Aorta (tissue), 5 donors: ENCODE measurements around the gene OGFR. TPM values are rescaled to one million over a fixed set of nuclear protein-coding genes. Genes with fewer than 3 reads are reported as not detected.

Source experiments
- ATAC-seq: fragments of 200-7000 bp; cut with Tn5 transposase; one replicate; pipeline ENCODE4 v1.9.1; 2022; ENCODE audit warnings: moderate library complexity; ENCODE audit not compliant: low FRiP score
- DNase-seq, 2 donors: peaks; one replicate each; pipeline ENCODE4 v3.0.0-alpha.2; 2020
- H3K27ac ChIP-seq, 2 donors: one replicate each; pipeline ENCODE4 v1.5.1; 2013; ENCODE audit warnings: low read length in 2 of 2, mild to moderate bottlenecking in 2 of 2, moderate library complexity in 2 of 2, control low read depth in 1 of 2, inconsistent platforms in 1 of 2, low read depth in 1 of 2
- H3K27me3 ChIP-seq, 2 donors: one replicate each; pipeline ENCODE4 v1.6.1; 2013; ENCODE audit warnings: control low read depth in 1 of 2, low read length in 1 of 2, mild to moderate bottlenecking in 1 of 2, moderate library complexity in 1 of 2; ENCODE audit not compliant: insufficient read depth in 2 of 2, control insufficient read depth in 1 of 2
- H3K36me3 ChIP-seq, 2 donors: one replicate each; pipeline ENCODE4 v1.6.1; 2013; ENCODE audit warnings: control low read depth in 1 of 2, low read length in 1 of 2, mild to moderate bottlenecking in 1 of 2; ENCODE audit not compliant: insufficient read depth in 2 of 2, control insufficient read depth in 1 of 2
- H3K4me1 ChIP-seq, 2 donors: one replicate each; pipeline ENCODE4 v1.6.1; 2013; ENCODE audit warnings: low read length in 2 of 2, control low read depth in 1 of 2, mild to moderate bottlenecking in 1 of 2, moderate library complexity in 1 of 2; ENCODE audit not compliant: insufficient read depth in 2 of 2, control insufficient read depth in 1 of 2
- H3K4me3 ChIP-seq, 2 donors: one replicate each; pipeline ENCODE4 v1.5.1; 2013; ENCODE audit warnings: low read length in 2 of 2, control low read depth in 1 of 2, mild to moderate bottlenecking in 1 of 2
- H3K9me3 ChIP-seq: one replicate; pipeline ENCODE4 v1.6.1; 2013; ENCODE audit warnings: mild to moderate bottlenecking, low read length; ENCODE audit not compliant: control insufficient read depth
- WGBS, 2 donors: extraction: QIAGEN DNeasy Blood & Tissue Kit; methylation state at CpG; one replicate each; pipeline ENCODE4 v1.1.7; 2013; 5-methylcytosine and 5-hydroxymethylcytosine counted together
- intact Hi-C, 2 donors: fragments of 100-400 bp; cut with DNase I; formaldehyde crosslinking; loops; one replicate each; pipeline versions ENCODE4 v1.14.2 to v1.15.0; 2022
- polyA plus RNA-seq, 2 donors: library from polyadenylated mRNA; stranded (reverse); fragments of 200-250 nt; gene quantifications; one replicate each; pipeline ENCODE4 v1.2.3, GENCODE V29; 2013
- total RNA-seq, 2 donors: library from RNA; stranded (reverse); fragmentation: NEBNext Ultra II Directional; extraction: Animal tissue kit (Norgen Biotek cat#: 25700); gene quantifications; one replicate each; pipeline ENCODE4 v1.2.1, GENCODE V29; 2021
- donor health status: healthy with polysubstance abuse.
- donor health status: Bipolar disorder and iron deficiency.
- donor health status: DM: no; HTN: no; CAD: no.
- donor health status: DM: no; HTN: no; CAD: no.
- donor health status: DM: yes; HTN: yes; CAD: no.

Gene OGFR
- total and polyA plus RNA-seq, 4 donors = 18.5 to 58.8 (median 37.1) TPM

GRCh38 chr20:62800314-62801259 is 4.0 kb upstream of the OGFR start:
- WGBS, 2 donors = 92 to 94% methylated on average over 26 of the region's 26 CpGs
- ATAC-seq (no peak), DNase-seq (no peak)
- no peaks in the 10 kb centered on the region for H3K4me1 ChIP-seq
- no peaks in the 10 kb centered on the region for H3K27me3 ChIP-seq
- H3K27ac ChIP-seq = no peak overlapping the region
- intact Hi-C loops = loop anchor here in 1 of 2 donors (10.0 kb wide), 1 partner anchor 154 kb away; the partner anchor contains the start of gene SLC17A9
- H3K4me3 ChIP-seq = no peak overlapping the region
- peaks cover 0 to 5% of the 10 kb centered on the region in 2 donors for H3K36me3 ChIP-seq
- H3K9me3 ChIP-seq = no peaks in the 10 kb centered on the region

GRCh38 chr20:62801284-62802010 is 3.2 kb upstream of the OGFR start:
- ATAC-seq = no peak
- peaks cover 0 to 5% of the 10 kb centered on the region in 2 donors for H3K36me3 ChIP-seq

GRCh38 chr20:62802026-62802712 is 2.5 kb upstream of the OGFR start:
- DNase-seq (no peak), ATAC-seq (no peak)
- Histone ChIP-seq H3K4me1 (no peaks in the 10 kb centered on the region), H3K36me3 (peaks cover 0 to 5% of the 10 kb centered on the region in 2 donors), H3K27ac (no peak overlapping the region), H3K4me3 (no peak overlapping the region), H3K9me3 (no peaks in the 10 kb centered on the region), H3K27me3 (no peaks in the 10 kb centered on the region)
- 64 to 66% methylated on average over 21 to 22 of the region's 22 CpGs for WGBS, 2 donors
- intact Hi-C loops = loop anchor here in 1 of 2 donors (10.0 kb wide), 1 partner anchor 153 kb away; the partner anchor contains the start of gene SLC17A9

More at GRCh38 chr20:62801284-62802010, 3.2 kb upstream of the OGFR start:
- WGBS, 2 donors = 85 to 89% methylated on average over 15 of the region's 15 CpGs
- intact Hi-C loops = loop anchor here in 1 of 2 donors (10.0 kb wide), 1 partner anchor 153 kb away; the partner anchor contains the start of gene SLC17A9
- Histone ChIP-seq H3K4me1 (no peaks in the 10 kb centered on the region), H3K27ac (no peak overlapping the region), H3K9me3 (no peaks in the 10 kb centered on the region), H3K27me3 (no peaks in the 10 kb centered on the region), H3K4me3 (no peak overlapping the region)
- DNase-seq = no peak

GRCh38 chr20:62804021-62804626 is 511 bp upstream of the OGFR start:
- no peaks in the 10 kb centered on the region for H3K4me1 ChIP-seq
- intact Hi-C loops = loop anchor here in 1 of 2 donors (10.0 kb wide), 1 partner anchor 151 kb away; the partner anchor contains the start of gene SLC17A9
- whole genome bisulfite sequencing, 2 donors = 24 to 27% methylated on average over 24 to 25 of the region's 25 CpGs

GRCh38 chr20:62805155-62805710 is 598 bp downstream of the OGFR start:
- H3K36me3 ChIP-seq = peaks cover 0 to 9% of the 10 kb centered on the region in 2 donors
- no peak overlapping the region for H3K27ac ChIP-seq
- DNase-seq = no peak
- peak overlapping the region; percentile 91 to 93 for H3K4me3 ChIP-seq
- intact Hi-C loops = loop anchor here (5.0 to 10.0 kb wide), 4 partner anchors 138 to 308 kb away; partner anchors contain the start of gene SLC17A9 (in 1 of the 2)
- H3K9me3 ChIP-seq = no peaks in the 10 kb centered on the region
- ATAC-seq = peak; percentile 3
- WGBS, 2 donors = 0 to 1% methylated on average over 21 to 58 of the region's 58 CpGs
- no peaks in the 10 kb centered on the region for H3K27me3 ChIP-seq
- H3K4me1 ChIP-seq = no peaks in the 10 kb centered on the region

More at GRCh38 chr20:62804021-62804626, 511 bp upstream of the OGFR start:
- Histone ChIP-seq H3K27ac (peak overlapping the region in 1 of 2 donors; percentile 14), H3K4me3 (peak overlapping the region; percentile 91 to 93), H3K9me3 (no peaks in the 10 kb centered on the region), H3K27me3 (no peaks in the 10 kb centered on the region), H3K36me3 (peaks cover 0 to 2% of the 10 kb centered on the region in 2 donors)
- ATAC-seq = no peak
- DNase-seq = no peak

GRCh38 chr20:62805711-62806382 is 1.2 kb downstream of the OGFR start:
- no peaks in the 10 kb centered on the region for H3K4me1 ChIP-seq
- DNase-seq (peak in 1 of 2 donors; percentile 85), ATAC-seq (no peak)
- peaks cover 0 to 9% of the 10 kb centered on the region in 2 donors for H3K36me3 ChIP-seq
- H3K27ac ChIP-seq = no peak overlapping the region
- intact Hi-C loops = loop anchor here (5.0 to 10.0 kb wide), 4 partner anchors 139 to 309 kb away; partner anchors contain the start of gene SLC17A9 (in 1 of the 2)
- H3K4me3 ChIP-seq = peak overlapping the region; percentile 91 to 93
- no peaks in the 10 kb centered on the region for H3K27me3 ChIP-seq
- WGBS, 2 donors = 42 to 46% methylated on average over 24 to 25 of the region's 25 CpGs
- H3K9me3 ChIP-seq = no peaks in the 10 kb centered on the region

- Histone ChIP-seq H3K9me3 (no peaks in the 10 kb centered on the region), H3K36me3 (peaks cover 0 to 9% of the 10 kb centered on the region in 2 donors), H3K4me3 (no peak overlapping the region), H3K27ac (no peak overlapping the region), H3K4me1 (no peaks in the 10 kb centered on the region), H3K27me3 (no peaks in the 10 kb centered on the region)
- intact Hi-C loops = loop anchor here (5.0 to 10.0 kb wide), 4 partner anchors 139 to 309 kb away; partner anchors contain the start of gene SLC17A9 (in 1 of the 2)
- DNase-seq (no peak), ATAC-seq (no peak)
- WGBS, 2 donors = 75 to 88% methylated on average over 11 of the region's 11 CpGs
These were observed 1.9 kb downstream of the OGFR start for GRCh38 chr20:62806383-62807050.
